ENCODE data around the gene TBC1D10B.

Gene TBC1D10B

DNA sequence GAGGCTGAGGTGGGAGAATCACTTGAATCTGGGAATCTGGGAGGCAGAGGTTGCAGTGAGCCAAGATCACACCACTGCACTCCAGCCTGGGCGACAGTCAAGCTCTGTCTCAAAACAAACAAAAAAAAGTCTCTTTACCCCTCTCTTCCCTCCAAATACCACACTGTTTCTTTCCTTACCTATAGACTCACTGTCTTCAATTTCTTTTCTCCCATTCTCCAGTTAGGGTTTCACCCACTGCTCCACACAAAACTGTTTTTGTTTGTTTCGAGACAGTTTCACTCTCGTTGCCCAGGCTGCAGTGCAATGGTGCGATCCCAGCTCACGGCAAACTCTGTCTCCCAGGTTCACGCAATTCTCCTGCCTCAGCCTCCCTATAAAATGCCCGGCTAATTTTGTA lies 9.1 kb downstream of the TBC1D10B start:
- Histone ChIP-seq H3K9ac (ENCODE audit: low read depth in 1 of 2, low read length in 2 of 2) (no peak overlapping the region), H3K36me3 (ENCODE audit: control insufficient read depth in 2 of 2, insufficient read depth in 2 of 2, low read length in 2 of 2) (peaks cover 50 to 57% of the 10 kb centered on the region in 2 donors), H3K27me3 (ENCODE audit: control insufficient read depth in 2 of 2, insufficient read depth in 2 of 2, low read length in 2 of 2) (no peaks in the 10 kb centered on the region), H3K9me3 (ENCODE audit: control insufficient read depth in 2 of 2, low read length in 2 of 2) (no peaks in the 10 kb centered on the region), H3K27ac (ENCODE audit: low read depth in 2 of 2, low read length in 2 of 2) (no peak overlapping the region), H3K4me3 (ENCODE audit: low read length in 2 of 2) (no peak overlapping the region), H3K4me1 (ENCODE audit: control insufficient read depth in 2 of 2, insufficient read depth in 2 of 2, low read length in 2 of 2) (peaks cover 10 to 15% of the 10 kb centered on the region in 2 donors)

- peaks cover 12 to 24% of the 10 kb centered on the region in 2 donors for H3K4me1 ChIP-seq (ENCODE audit: control insufficient read depth in 2 of 2, insufficient read depth in 2 of 2, low read length in 2 of 2)
- H3K27ac ChIP-seq (ENCODE audit: low read depth in 2 of 2, low read length in 2 of 2) = no peak overlapping the region
- no peaks in the 10 kb centered on the region for H3K9me3 ChIP-seq (ENCODE audit: control insufficient read depth in 2 of 2, low read length in 2 of 2)
- H3K4me3 ChIP-seq (ENCODE audit: low read length in 2 of 2) = no peak overlapping the region
- H3K36me3 ChIP-seq (ENCODE audit: control insufficient read depth in 2 of 2, insufficient read depth in 2 of 2, low read length in 2 of 2) = peaks cover 40 to 50% of the 10 kb centered on the region in 2 donors
- H3K9ac ChIP-seq (ENCODE audit: low read depth in 1 of 2, low read length in 2 of 2) = no peak overlapping the region
- H3K27me3 ChIP-seq (ENCODE audit: control insufficient read depth in 2 of 2, insufficient read depth in 2 of 2, low read length in 2 of 2) = no peaks in the 10 kb centered on the region
Measured at GRCh38 chr16:30359871-30360170, 10.5 kb downstream of the TBC1D10B start.

DNA sequence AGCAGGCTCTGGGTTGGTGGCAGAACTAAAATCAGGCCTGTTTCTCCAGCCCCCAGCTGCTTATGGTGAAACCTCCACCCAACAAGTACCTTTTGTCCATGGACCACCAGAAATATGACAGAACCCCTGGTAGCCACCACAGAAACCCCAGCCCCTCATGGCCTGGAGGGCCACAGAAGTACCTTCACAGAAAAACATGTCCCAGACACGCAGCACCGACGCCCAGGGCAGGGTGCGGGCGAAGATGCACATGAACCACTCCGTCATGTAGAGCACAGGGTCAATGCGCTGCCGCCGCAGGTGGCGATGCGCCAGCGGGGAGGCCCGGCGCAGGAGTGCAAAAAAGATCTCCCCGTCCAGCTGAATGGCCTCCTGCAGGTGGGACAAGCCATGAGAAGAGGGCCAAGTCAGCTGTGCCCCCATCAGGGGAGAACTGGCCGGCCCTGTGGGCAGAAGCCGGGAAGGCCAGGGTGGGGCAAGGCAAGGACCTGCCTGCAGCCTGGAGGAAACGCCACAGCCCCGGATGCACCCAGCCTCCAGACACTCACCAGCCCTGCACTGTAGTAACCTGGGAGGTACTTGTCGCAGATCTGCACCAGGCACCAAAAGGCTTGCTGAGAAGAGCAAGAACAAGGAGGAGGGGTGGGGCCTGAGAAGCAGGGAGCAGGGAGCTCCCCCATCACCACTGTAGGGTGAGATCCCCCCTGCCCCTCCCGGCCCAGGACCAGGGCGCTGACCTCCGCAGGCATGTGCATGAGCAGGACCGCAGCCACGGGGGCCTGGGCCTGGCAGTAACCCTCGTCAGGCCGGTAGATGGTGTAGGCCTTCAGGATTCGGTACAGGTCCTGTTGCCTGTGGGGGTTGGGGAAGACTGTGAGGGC lies 11.1 kb downstream of the TBC1D10B start:
- Histone ChIP-seq H3K9ac (ENCODE audit: low read depth in 1 of 2, low read length in 2 of 2) (no peak overlapping the region), H3K36me3 (ENCODE audit: control insufficient read depth in 2 of 2, insufficient read depth in 2 of 2, low read length in 2 of 2) (peaks cover 38 to 44% of the 10 kb centered on the region in 2 donors)

GRCh38 chr16:30358577-30358936 lies 11.7 kb downstream of the TBC1D10B start:
- H3K9ac ChIP-seq (ENCODE audit: low read depth in 1 of 2, low read length in 2 of 2) = no peak overlapping the region
- H3K36me3 ChIP-seq (ENCODE audit: control insufficient read depth in 2 of 2, insufficient read depth in 2 of 2, low read length in 2 of 2) = peaks cover 38 to 43% of the 10 kb centered on the region in 2 donors
- no peaks in the 10 kb centered on the region for H3K9me3 ChIP-seq (ENCODE audit: control insufficient read depth in 2 of 2, low read length in 2 of 2)
- peaks cover 21 to 34% of the 10 kb centered on the region in 2 donors for H3K4me1 ChIP-seq (ENCODE audit: control insufficient read depth in 2 of 2, insufficient read depth in 2 of 2, low read length in 2 of 2)
- no peak overlapping the region for H3K27ac ChIP-seq (ENCODE audit: low read depth in 2 of 2, low read length in 2 of 2)
- H3K27me3 ChIP-seq (ENCODE audit: control insufficient read depth in 2 of 2, insufficient read depth in 2 of 2, low read length in 2 of 2) = no peaks in the 10 kb centered on the region
- H3K4me3 ChIP-seq (ENCODE audit: low read length in 2 of 2) = no peak overlapping the region

More for the DNA sequence above, 11.1 kb downstream of the TBC1D10B start:
- Histone ChIP-seq H3K4me3 (ENCODE audit: low read length in 2 of 2) (no peak overlapping the region), H3K27me3 (ENCODE audit: control insufficient read depth in 2 of 2, insufficient read depth in 2 of 2, low read length in 2 of 2) (no peaks in the 10 kb centered on the region), H3K4me1 (ENCODE audit: control insufficient read depth in 2 of 2, insufficient read depth in 2 of 2, low read length in 2 of 2) (peaks cover 16 to 28% of the 10 kb centered on the region in 2 donors), H3K9me3 (ENCODE audit: control insufficient read depth in 2 of 2, low read length in 2 of 2) (no peaks in the 10 kb centered on the region), H3K27ac (ENCODE audit: low read depth in 2 of 2, low read length in 2 of 2) (no peak overlapping the region)

- Histone ChIP-seq H3K9me3 (ENCODE audit: control insufficient read depth in 2 of 2, low read length in 2 of 2) (no peaks in the 10 kb centered on the region), H3K27ac (ENCODE audit: low read depth in 2 of 2, low read length in 2 of 2) (no peak overlapping the region), H3K36me3 (ENCODE audit: control insufficient read depth in 2 of 2, insufficient read depth in 2 of 2, low read length in 2 of 2) (peaks cover 42 to 48% of the 10 kb centered on the region in 2 donors), H3K4me1 (ENCODE audit: control insufficient read depth in 2 of 2, insufficient read depth in 2 of 2, low read length in 2 of 2) (peaks cover 21 to 34% of the 10 kb centered on the region in 2 donors), H3K27me3 (ENCODE audit: control insufficient read depth in 2 of 2, insufficient read depth in 2 of 2, low read length in 2 of 2) (no peaks in the 10 kb centered on the region), H3K4me3 (ENCODE audit: low read length in 2 of 2) (no peak overlapping the region), H3K9ac (ENCODE audit: low read depth in 1 of 2, low read length in 2 of 2) (no peak overlapping the region)
Measured at GRCh38 chr16:30357715-30358576, 12.3 kb downstream of the TBC1D10B start.

DNA sequence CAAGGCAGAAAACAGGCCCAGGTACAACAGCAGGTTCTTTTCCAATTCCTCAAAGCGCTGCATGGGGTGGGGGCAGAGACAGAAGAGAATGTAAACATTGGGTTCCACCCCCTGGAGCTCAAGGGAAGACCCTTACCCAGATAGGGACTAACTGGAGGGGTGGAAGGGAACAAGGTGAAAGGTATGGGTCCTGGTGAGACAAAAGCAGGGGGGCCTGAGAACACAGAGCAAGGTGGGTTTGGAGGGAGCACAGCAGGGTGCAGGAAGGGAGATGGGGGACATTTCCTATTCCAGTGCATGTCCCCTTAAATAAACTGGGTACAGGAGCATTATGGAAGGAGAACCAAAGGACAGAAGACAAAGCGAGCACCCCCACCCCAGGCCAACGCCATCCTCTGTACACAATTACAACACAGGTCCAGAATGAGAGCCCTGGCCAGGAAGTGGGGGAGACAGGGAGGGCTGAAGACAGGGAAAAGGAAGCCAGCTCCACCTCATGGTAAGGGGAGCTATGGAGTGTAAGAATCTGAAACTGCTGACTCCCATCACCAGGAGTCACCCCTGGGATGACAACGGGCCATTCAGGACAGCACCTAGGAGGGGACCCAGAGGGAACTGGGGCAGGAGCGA lies 13.1 kb downstream of the TBC1D10B start:
- Histone ChIP-seq H3K4me1 (ENCODE audit: control insufficient read depth in 2 of 2, insufficient read depth in 2 of 2, low read length in 2 of 2) (peaks cover 24 to 34% of the 10 kb centered on the region in 2 donors), H3K36me3 (ENCODE audit: control insufficient read depth in 2 of 2, insufficient read depth in 2 of 2, low read length in 2 of 2) (peaks cover 45 to 51% of the 10 kb centered on the region in 2 donors), H3K4me3 (ENCODE audit: low read length in 2 of 2) (no peak overlapping the region), H3K9me3 (ENCODE audit: control insufficient read depth in 2 of 2, low read length in 2 of 2) (no peaks in the 10 kb centered on the region), H3K27me3 (ENCODE audit: control insufficient read depth in 2 of 2, insufficient read depth in 2 of 2, low read length in 2 of 2) (no peaks in the 10 kb centered on the region), H3K27ac (ENCODE audit: low read depth in 2 of 2, low read length in 2 of 2) (peak overlapping the region in 1 of 2 donors; percentile 98), H3K9ac (ENCODE audit: low read depth in 1 of 2, low read length in 2 of 2) (no peak overlapping the region)

DNA sequence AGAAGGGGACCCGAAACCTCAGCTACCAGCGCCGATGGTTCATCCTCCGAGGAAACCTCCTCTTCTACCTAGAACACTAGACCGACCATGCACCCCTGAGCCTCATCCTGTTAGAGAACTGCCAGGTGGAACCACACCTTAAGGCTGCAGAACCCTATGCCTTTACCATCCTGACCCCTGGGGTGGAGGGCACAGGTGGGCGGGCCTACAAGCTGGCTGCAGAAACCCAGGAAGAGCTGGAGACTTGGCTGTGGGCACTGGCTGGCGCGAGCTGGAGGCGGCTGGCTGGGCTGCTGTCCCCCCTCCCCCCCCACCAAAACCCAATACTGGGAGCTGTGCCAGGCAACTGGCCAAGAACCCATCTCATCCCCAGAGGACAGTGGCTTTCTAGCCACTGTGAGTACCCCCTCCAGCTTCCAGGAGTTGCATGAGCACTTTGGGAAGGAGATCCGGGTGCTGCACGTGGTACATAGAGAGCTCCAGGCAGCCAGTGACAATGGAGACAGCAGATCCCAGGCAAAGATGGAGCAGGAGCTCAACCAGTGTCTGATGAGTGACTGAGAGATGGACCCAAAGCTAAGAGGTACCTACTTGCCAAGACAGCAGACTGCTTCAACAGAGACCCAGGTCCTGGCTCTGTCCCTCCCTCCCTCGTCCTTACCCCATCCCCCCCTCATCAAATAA lies 13.8 kb downstream of the TBC1D10B start:
- H3K9me3 ChIP-seq (ENCODE audit: control insufficient read depth in 2 of 2, low read length in 2 of 2) = no peaks in the 10 kb centered on the region
- H3K4me1 ChIP-seq (ENCODE audit: control insufficient read depth in 2 of 2, insufficient read depth in 2 of 2, low read length in 2 of 2) = peaks cover 25 to 34% of the 10 kb centered on the region in 2 donors
- peak overlapping the region; percentile 78 to 96 for H3K4me3 ChIP-seq (ENCODE audit: low read length in 2 of 2)
- no peaks in the 10 kb centered on the region for H3K27me3 ChIP-seq (ENCODE audit: control insufficient read depth in 2 of 2, insufficient read depth in 2 of 2, low read length in 2 of 2)
- H3K27ac ChIP-seq (ENCODE audit: low read depth in 2 of 2, low read length in 2 of 2) = peak overlapping the region; percentile 91 to 98
- H3K36me3 ChIP-seq (ENCODE audit: control insufficient read depth in 2 of 2, insufficient read depth in 2 of 2, low read length in 2 of 2) = peaks cover 46 to 56% of the 10 kb centered on the region in 2 donors
- peak overlapping the region; percentile 81 to 92 for H3K9ac ChIP-seq (ENCODE audit: low read depth in 1 of 2, low read length in 2 of 2)

DNA sequence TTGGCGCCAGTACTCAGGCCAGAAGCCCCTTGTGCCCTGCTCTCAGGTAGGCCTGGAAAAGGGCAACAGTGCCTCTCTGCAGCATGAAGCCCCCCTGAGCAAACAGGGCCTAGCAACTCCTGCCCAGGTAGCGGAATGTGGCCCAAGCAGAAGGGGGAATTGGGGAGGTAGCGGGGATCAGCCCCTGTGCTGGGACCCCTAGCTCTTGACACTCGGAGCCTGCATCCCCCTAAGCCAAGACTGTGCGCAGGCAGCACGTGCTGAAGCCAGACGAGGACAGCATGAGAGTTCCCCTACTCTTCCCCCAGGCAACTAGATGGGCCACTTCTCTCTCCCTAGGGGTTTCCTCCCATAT lies 14.4 kb downstream of the TBC1D10B start:
- peaks cover 46 to 59% of the 10 kb centered on the region in 2 donors for H3K36me3 ChIP-seq (ENCODE audit: control insufficient read depth in 2 of 2, insufficient read depth in 2 of 2, low read length in 2 of 2)
- H3K27ac ChIP-seq (ENCODE audit: low read depth in 2 of 2, low read length in 2 of 2) = peak overlapping the region; percentile 91 to 98
- H3K27me3 ChIP-seq (ENCODE audit: control insufficient read depth in 2 of 2, insufficient read depth in 2 of 2, low read length in 2 of 2) = no peaks in the 10 kb centered on the region
- peaks cover 25 to 34% of the 10 kb centered on the region in 2 donors for H3K4me1 ChIP-seq (ENCODE audit: control insufficient read depth in 2 of 2, insufficient read depth in 2 of 2, low read length in 2 of 2)
- H3K4me3 ChIP-seq (ENCODE audit: low read length in 2 of 2) = peak overlapping the region; percentile 78 to 96
- H3K9ac ChIP-seq (ENCODE audit: low read depth in 1 of 2, low read length in 2 of 2) = peak overlapping the region; percentile 81 to 92
- no peaks in the 10 kb centered on the region for H3K9me3 ChIP-seq (ENCODE audit: control insufficient read depth in 2 of 2, low read length in 2 of 2)

GRCh38 chr16:30355144-30355953 lies 14.9 kb downstream of the TBC1D10B start, which contains the start of gene CD2BP2:
Gene CD2BP2 (minus strand): TSS chr16:30355308. CDS start chr16:30354681, 627 bp downstream.
- Histone ChIP-seq H3K27me3 (ENCODE audit: control insufficient read depth in 2 of 2, insufficient read depth in 2 of 2, low read length in 2 of 2) (no peaks in the 10 kb centered on the region), H3K9me3 (ENCODE audit: control insufficient read depth in 2 of 2, low read length in 2 of 2) (no peaks in the 10 kb centered on the region), H3K27ac (ENCODE audit: low read depth in 2 of 2, low read length in 2 of 2) (peak within 1 kb of the TSS; percentile 91 to 98), H3K4me3 (ENCODE audit: low read length in 2 of 2) (peak within 1 kb of the TSS; percentile 78 to 96), H3K36me3 (ENCODE audit: control insufficient read depth in 2 of 2, insufficient read depth in 2 of 2, low read length in 2 of 2) (peaks cover 49 to 59% of the 10 kb centered on the region in 2 donors), H3K4me1 (ENCODE audit: control insufficient read depth in 2 of 2, insufficient read depth in 2 of 2, low read length in 2 of 2) (peaks cover 25 to 34% of the 10 kb centered on the region in 2 donors), H3K9ac (ENCODE audit: low read depth in 1 of 2, low read length in 2 of 2) (peak within 1 kb of the TSS; percentile 81 to 92)
